NCI-H1105 (cell line): Measurements from ENCODE around the gene VWCE.
"Not testable (repeated sequence)": the region's sequence is repeated elsewhere in the genome, so short reads cannot be mapped to it uniquely, and the experiment has no call there.

Source experiments
- DNase-seq: peaks from one replicate; lab custom pipeline; 2025; lab: John Stamatoyannopoulos, UW

VWCE gene

GRCh38 chr11:61252332-61252731, 42.8 kb downstream of the VWCE start:
- not testable (repeated sequence) for DNase-seq

GRCh38 chr11:61250796-61251765, 44.0 kb downstream of the VWCE start:
- DNase-seq: not testable (repeated sequence)

GRCh38 chr11:61249201-61249600, 45.9 kb downstream of the VWCE start:
- not testable (repeated sequence) for DNase-seq

- not testable (repeated sequence) for DNase-seq
Measured at GRCh38 chr11:61248071-61248470, 47.0 kb downstream of the VWCE start.

GRCh38 chr11:61245284-61245964, 49.7 kb downstream of the VWCE start:
- DNase-seq: not testable (repeated sequence)

- DNase-seq: not testable (repeated sequence)
Measured at GRCh38 chr11:61241526-61241925, 53.6 kb downstream of the VWCE start.

- DNase-seq: not testable (repeated sequence)
Measured at GRCh38 chr11:61240875-61241274, 54.2 kb downstream of the VWCE start, which contains the start of gene PGA5. TSS of gene PGA5 (plus strand) at chr11:61241175. CDS start at chr11:61241227, 52 bp downstream.

- not testable (repeated sequence) for DNase-seq
Measured at GRCh38 chr11:61240288-61240687, 54.8 kb downstream of the VWCE start.

- DNase-seq: not testable (repeated sequence)
Measured at GRCh38 chr11:61237130-61237529, 58.0 kb downstream of the VWCE start.

GRCh38 chr11:61232548-61233145, 62.5 kb downstream of the VWCE start:
- DNase-seq: not testable (repeated sequence)

- DNase-seq: not testable (repeated sequence)
Measured at GRCh38 chr11:61231585-61231984, 63.5 kb downstream of the VWCE start.

GRCh38 chr11:61231033-61231432, 64.1 kb downstream of the VWCE start:
- not testable (repeated sequence) for DNase-seq

- DNase-seq: not testable (repeated sequence)
Measured at GRCh38 chr11:61229458-61229857, 65.7 kb downstream of the VWCE start.

- DNase-seq: not testable (repeated sequence)
Measured at GRCh38 chr11:61226457-61227137, 68.5 kb downstream of the VWCE start.

- not testable (repeated sequence) for DNase-seq
Measured at GRCh38 chr11:61222692-61223091, 72.4 kb downstream of the VWCE start.

GRCh38 chr11:61222047-61222446, 73.1 kb downstream of the VWCE start, which contains the start of gene PGA4:
TSS of gene PGA4 (plus strand) at chr11:61222347. CDS start at chr11:61222401, 54 bp downstream.
- not testable (repeated sequence) for DNase-seq

- DNase-seq: not testable (repeated sequence)
Measured at GRCh38 chr11:61219016-61219415, 76.1 kb downstream of the VWCE start.

- not testable (repeated sequence) for DNase-seq
Measured at GRCh38 chr11:61218306-61218705, 76.8 kb downstream of the VWCE start.

GRCh38 chr11:61213711-61214324, 81.3 kb downstream of the VWCE start:
- DNase-seq: not testable (repeated sequence)

- DNase-seq: not testable (repeated sequence)
Measured at GRCh38 chr11:61212202-61212601, 82.9 kb downstream of the VWCE start.
